ENCODE data around the gene POTEM.
"Not testable (repeated sequence)": the region's sequence is repeated elsewhere in the genome, so short reads cannot be mapped to it uniquely, and the experiment has no call there.

The POTEM gene

GRCh38 chr14:18967134-18967533 is at the start of gene POTEM:
POTEM (plus strand) TSS chr14:18967434; CDS start chr14:18967486, 52 bp downstream.
- DNase-seq (ENCODE audit: low read depth, low spot score): not testable (repeated sequence)

GRCh38 chr14:18918345-18918744 is 48.9 kb upstream of the POTEM start:
- DNase-seq (ENCODE audit: low read depth, low spot score): not testable (repeated sequence)

GRCh38 chr14:18920052-18920451 is 47.2 kb upstream of the POTEM start:
- not testable (repeated sequence) for DNase-seq (ENCODE audit: low read depth, low spot score)

- not testable (repeated sequence) for DNase-seq (ENCODE audit: low read depth, low spot score)
Observed at GRCh38 chr14:18921055-18921701, 46.1 kb upstream of the POTEM start.

- not testable (repeated sequence) for DNase-seq (ENCODE audit: low read depth, low spot score)
Observed at GRCh38 chr14:18936848-18937247, 30.4 kb upstream of the POTEM start.

- DNase-seq (ENCODE audit: low read depth, low spot score): not testable (repeated sequence)
Observed at GRCh38 chr14:18938733-18939132, 28.5 kb upstream of the POTEM start.

GRCh38 chr14:18949939-18950338 is 17.3 kb upstream of the POTEM start:
- DNase-seq (ENCODE audit: low read depth, low spot score): not testable (repeated sequence)

GRCh38 chr14:18953085-18953484 is 14.1 kb upstream of the POTEM start:
- DNase-seq (ENCODE audit: low read depth, low spot score): not testable (repeated sequence)

GRCh38 chr14:18955816-18956215 is 11.4 kb upstream of the POTEM start:
- DNase-seq (ENCODE audit: low read depth, low spot score): not testable (repeated sequence)

- DNase-seq (ENCODE audit: low read depth, low spot score): not testable (repeated sequence)
Observed at GRCh38 chr14:18961576-18961975, 5.7 kb upstream of the POTEM start.

GRCh38 chr14:18962143-18962542 is 5.1 kb upstream of the POTEM start:
- not testable (repeated sequence) for DNase-seq (ENCODE audit: low read depth, low spot score)

GRCh38 chr14:18963276-18963675 is 4.0 kb upstream of the POTEM start:
- not testable (repeated sequence) for DNase-seq (ENCODE audit: low read depth, low spot score)

GRCh38 chr14:18964878-18965277 is 2.4 kb upstream of the POTEM start:
- not testable (repeated sequence) for DNase-seq (ENCODE audit: low read depth, low spot score)

- not testable (repeated sequence) for DNase-seq (ENCODE audit: low read depth, low spot score)
Observed at GRCh38 chr14:19002566-19002965, 35.3 kb downstream of the POTEM start.

- not testable (repeated sequence) for DNase-seq (ENCODE audit: low read depth, low spot score)
Observed at GRCh38 chr14:19006490-19006889, 39.3 kb downstream of the POTEM start.

- DNase-seq (ENCODE audit: low read depth, low spot score): not testable (repeated sequence)
Observed at GRCh38 chr14:19007678-19008077, 40.4 kb downstream of the POTEM start.

- not testable (repeated sequence) for DNase-seq (ENCODE audit: low read depth, low spot score)
Observed at GRCh38 chr14:19011029-19011428, 43.8 kb downstream of the POTEM start.

GRCh38 chr14:19011703-19012102 is 44.5 kb downstream of the POTEM start:
- not testable (repeated sequence) for DNase-seq (ENCODE audit: low read depth, low spot score)

- not testable (repeated sequence) for DNase-seq (ENCODE audit: low read depth, low spot score)
Observed at GRCh38 chr14:19015185-19015584, 48.0 kb downstream of the POTEM start.

GRCh38 chr14:19025080-19025589 is 57.9 kb downstream of the POTEM start:
- not testable (repeated sequence) for DNase-seq (ENCODE audit: low read depth, low spot score)

GRCh38 chr14:19026649-19027351 is 59.6 kb downstream of the POTEM start:
- not testable (repeated sequence) for DNase-seq (ENCODE audit: low read depth, low spot score)

- DNase-seq (ENCODE audit: low read depth, low spot score): not testable (repeated sequence)
Observed at GRCh38 chr14:19027895-19028294, 60.7 kb downstream of the POTEM start.
